C4-2B (cell line): ENCODE results near the gene SPATA13.

ENCODE experiments used
- ZFX ChIP-seq: fragments of 450-650 bp; IDR thresholded peaks from 2 replicates; pipeline ENCODE4 v1.6.1; 2017
- TF ChIP-seq, protein P1 (sequence below): fragments of 450-650 bp; conservative IDR thresholded peaks from 2 replicates; pipeline ENCODE4 v1.5.1; 2017; ENCODE audit warnings: mild to moderate bottlenecking

GRCh38 chr13:24152292-24153214 lies 8.0 kb upstream of the SPATA13 start:
- TF ChIP-seq, protein P1, sequence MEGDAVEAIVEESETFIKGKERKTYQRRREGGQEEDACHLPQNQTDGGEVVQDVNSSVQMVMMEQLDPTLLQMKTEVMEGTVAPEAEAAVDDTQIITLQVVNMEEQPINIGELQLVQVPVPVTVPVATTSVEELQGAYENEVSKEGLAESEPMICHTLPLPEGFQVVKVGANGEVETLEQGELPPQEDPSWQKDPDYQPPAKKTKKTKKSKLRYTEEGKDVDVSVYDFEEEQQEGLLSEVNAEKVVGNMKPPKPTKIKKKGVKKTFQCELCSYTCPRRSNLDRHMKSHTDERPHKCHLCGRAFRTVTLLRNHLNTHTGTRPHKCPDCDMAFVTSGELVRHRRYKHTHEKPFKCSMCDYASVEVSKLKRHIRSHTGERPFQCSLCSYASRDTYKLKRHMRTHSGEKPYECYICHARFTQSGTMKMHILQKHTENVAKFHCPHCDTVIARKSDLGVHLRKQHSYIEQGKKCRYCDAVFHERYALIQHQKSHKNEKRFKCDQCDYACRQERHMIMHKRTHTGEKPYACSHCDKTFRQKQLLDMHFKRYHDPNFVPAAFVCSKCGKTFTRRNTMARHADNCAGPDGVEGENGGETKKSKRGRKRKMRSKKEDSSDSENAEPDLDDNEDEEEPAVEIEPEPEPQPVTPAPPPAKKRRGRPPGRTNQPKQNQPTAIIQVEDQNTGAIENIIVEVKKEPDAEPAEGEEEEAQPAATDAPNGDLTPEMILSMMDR: no peak
- TF ChIP-seq ZFX: no peak
